GM23338 (cell line): ENCODE data around the gene EPG5. TPM values are rescaled to one million over a fixed set of nuclear protein-coding genes. Genes with fewer than 3 reads are reported as not detected.
"Not testable (repeated sequence)": the region's sequence is repeated elsewhere in the genome, so short reads cannot be mapped to it uniquely, and the experiment has no call there.

Experiments used
- ATAC-seq: fragments of 200-7000 bp; cut with Tn5 transposase; 3 replicates; pipeline ENCODE4 v1.9.1; 2020
- DNase-seq: peaks from one replicate; pipeline ENCODE4 v3.0.0-alpha.2; 2015; ENCODE audit warnings: low spot score
- H2AFZ ChIP-seq: fragments of 200-600 bp; sonication (generic); 2 replicates; pipeline ENCODE4 v1.8.0; 2016; ENCODE audit warnings: antibody characterized with exemption, mild to moderate bottlenecking, moderate library complexity
- H3F3A ChIP-seq: fragments of 200-600 bp; sonication (generic); replicated peaks from 2 replicates; pipeline ENCODE4 v1.8.0; 2017; ENCODE audit warnings: antibody characterized with exemption, mixed run types, low read depth
- H3K27ac ChIP-seq: fragments of 200-600 bp; sonication (generic); 2 replicates; pipeline ENCODE4 v1.6.1; 2016; ENCODE audit warnings: low read depth
- H3K27me3 ChIP-seq: fragments of 200-600 bp; sonication (generic); 2 replicates; pipeline ENCODE4 v1.8.0; 2016; ENCODE audit warnings: mild to moderate bottlenecking, mixed run types, moderate library complexity; ENCODE audit not compliant: insufficient read depth
- H3K36me3 ChIP-seq: fragments of 200-600 bp; sonication (generic); 2 replicates; pipeline ENCODE4 v1.8.0; 2016; ENCODE audit warnings: mild to moderate bottlenecking; ENCODE audit not compliant: insufficient read depth
- H3K4me1 ChIP-seq: fragments of 200-600 bp; sonication (generic); 2 replicates; pipeline ENCODE4 v1.8.0; 2016; ENCODE audit warnings: mild to moderate bottlenecking, moderate library complexity; ENCODE audit not compliant: insufficient read depth
- H3K4me2 ChIP-seq: fragments of 200-600 bp; sonication (generic); 2 replicates; pipeline ENCODE4 v1.7.1; 2017; ENCODE audit warnings: mixed run types
- H3K4me3 ChIP-seq: fragments of 200-600 bp; sonication (generic); 2 replicates; pipeline ENCODE4 v1.6.1; 2016; ENCODE audit warnings: mixed run types
- H3K79me2 ChIP-seq: fragments of 200-600 bp; sonication (generic); replicated peaks from 2 replicates; pipeline ENCODE4 v1.8.0; 2017; ENCODE audit warnings: mild to moderate bottlenecking; ENCODE audit not compliant: insufficient read depth
- H3K9me2 ChIP-seq: fragments of 200-600 bp; sonication (generic); 2 replicates; pipeline ENCODE4 v1.8.0; 2017; ENCODE audit not compliant: insufficient read depth
- H4K20me1 ChIP-seq: fragments of 200-600 bp; sonication (generic); replicated peaks from 2 replicates; pipeline ENCODE4 v1.8.0; 2017; ENCODE audit warnings: mild to moderate bottlenecking; ENCODE audit not compliant: insufficient read depth
- H3K27ac Mint-ChIP-seq: 2 replicates; pipeline ENCODE4 v1.8.0; 2020; ENCODE audit warnings: inconsistent platforms, mild to moderate bottlenecking, moderate library complexity, mixed read lengths
- H3K27me3 Mint-ChIP-seq: 3 replicates; pipeline ENCODE4 v1.8.0; 2022; ENCODE audit warnings: low read depth, mild to moderate bottlenecking, moderate library complexity, mixed read lengths, inconsistent platforms; ENCODE audit not compliant: insufficient read depth, poor library complexity
- H3K36me3 Mint-ChIP-seq: 3 replicates; pipeline ENCODE4 v1.8.0; 2021; ENCODE audit warnings: low read depth, mild to moderate bottlenecking, inconsistent platforms, moderate library complexity, mixed read lengths
- H3K4me1 Mint-ChIP-seq: 3 replicates; pipeline ENCODE4 v1.8.0; 2020; ENCODE audit warnings: mild to moderate bottlenecking, inconsistent platforms, mixed read lengths
- H3K4me3 Mint-ChIP-seq: 3 replicates; pipeline ENCODE4 v1.8.0; 2021; ENCODE audit warnings: moderate library complexity, mild to moderate bottlenecking, inconsistent platforms, mixed read lengths
- H3K9me3 Mint-ChIP-seq: 3 replicates; pipeline ENCODE4 v1.8.0; 2020; ENCODE audit warnings: moderate library complexity, mild to moderate bottlenecking, inconsistent platforms, mixed read lengths
- CREB1 ChIP-seq: fragments of 250-450 bp; sonication (Bioruptor Pico); IDR thresholded peaks from 2 replicates; pipeline ENCODE4 v1.5.0; 2020; ENCODE audit warnings: low read depth, mild to moderate bottlenecking, moderate library complexity
- POLR2AphosphoS5 ChIP-seq: IDR thresholded peaks from 2 replicates; pipeline ENCODE4 v1.6.1; 2016; ENCODE audit warnings: antibody characterized with exemption, low read depth
- ZNF331 ChIP-seq: fragments of 250-450 bp; sonication (Bioruptor Pico); IDR thresholded peaks from 2 replicates; pipeline ENCODE4 v1.5.0; 2020; ENCODE audit warnings: low read depth, mild to moderate bottlenecking, moderate library complexity
- polyA plus RNA-seq: library from polyadenylated mRNA; unstranded; fragments of >200 nt; fragmentation: Nextera tagmentation; extraction: Ambion mirVana; gene quantifications from 2 replicates; pipeline ENCODE4 v1.2.1, GENCODE V29; 2016
- total RNA-seq: library from RNA; depleted of rRNA; stranded (reverse); fragments of >200 nt; shearing (Covaris generic); gene quantifications from 2 replicates; pipeline ENCODE4 v1.2.3, GENCODE V29; 2014
- TF ChIP-seq, protein P1 (sequence below): IDR thresholded peaks from 2 replicates; pipeline ENCODE4 v1.6.1; 2016; ENCODE audit warnings: antibody characterized with exemption
- TF ChIP-seq, protein P2 (sequence below), 2 experiments: fragments of 200-600 bp in 1 of 2; sonication (generic) in 1 of 2; conservative IDR thresholded peaks; 2 replicates each; pipeline versions ENCODE4 v1.5.1 to v1.6.1; 2016 to 2017; ENCODE audit warnings: antibody characterized with exemption in 2 of 2, low read depth in 2 of 2, mild to moderate bottlenecking in 2 of 2, moderate library complexity in 1 of 2
- TF ChIP-seq, protein P3 (sequence below): IDR thresholded peaks from one replicate; pipeline ENCODE4 v1.6.1; 2018; ENCODE audit warnings: antibody characterized with exemption; ENCODE audit not compliant: unreplicated experiment

The EPG5 gene
- total and polyA plus RNA-seq, 2 experiments from 2014 or later: 4.1 to 29.2 TPM

DNA sequence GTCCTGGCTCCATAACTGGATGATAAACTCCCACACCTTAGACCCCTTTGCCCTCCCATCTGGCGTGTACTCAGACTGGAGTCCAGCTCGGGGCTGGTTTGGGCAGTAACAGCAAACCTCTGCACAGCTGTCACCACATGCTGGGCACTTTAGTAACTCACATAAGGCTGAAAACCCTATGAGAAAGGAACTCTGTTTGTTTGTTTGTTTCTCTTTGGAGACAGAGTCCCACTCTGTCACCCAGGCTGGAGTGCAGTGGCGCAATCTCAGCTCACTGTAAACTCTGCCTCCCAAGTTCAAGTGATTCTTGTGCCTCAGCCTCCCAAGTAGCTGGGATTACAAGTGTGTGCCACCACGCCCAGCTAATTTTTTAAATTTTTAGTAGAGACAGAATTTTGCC, 140.4 kb downstream of the EPG5 start:
- H3K4me3 ChIP-seq, ATAC-seq, H3K79me2 ChIP-seq, H3K36me3 Mint-ChIP-seq, DNase-seq, H3K4me3 Mint-ChIP-seq, H3K27ac Mint-ChIP-seq, H3K4me2 ChIP-seq, H3K36me3 ChIP-seq, H3K27me3 ChIP-seq, H3K9me3 Mint-ChIP-seq, H3K9me2 ChIP-seq, H3K4me1 ChIP-seq, H3K27ac ChIP-seq, H3F3A ChIP-seq, H4K20me1 ChIP-seq, H2AFZ ChIP-seq: not testable (repeated sequence)
- H3K27me3 Mint-ChIP-seq: peaks cover 13% of the 10 kb centered on the region
- peaks cover 19% of the 10 kb centered on the region for H3K4me1 Mint-ChIP-seq

DNA sequence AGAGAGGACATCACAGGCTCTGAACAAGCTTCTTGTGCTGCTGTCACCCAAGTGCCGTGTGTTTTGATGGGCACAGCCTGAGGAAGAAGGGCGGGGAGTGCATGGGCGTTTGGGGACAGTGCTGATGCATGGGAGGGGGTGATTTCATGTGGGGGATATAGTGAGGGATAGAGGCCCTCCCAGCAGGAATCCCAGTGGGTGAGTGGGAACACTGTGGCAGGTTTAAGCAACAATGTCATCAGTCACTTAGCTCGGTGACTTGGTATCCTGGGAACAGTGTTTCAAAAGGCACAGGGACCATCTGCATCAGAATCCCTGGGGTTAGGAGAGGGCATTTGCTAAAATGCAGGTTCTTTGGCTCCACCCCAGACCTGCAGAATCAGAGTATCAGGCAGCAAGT, 141.0 kb downstream of the EPG5 start:
- H3K4me3 ChIP-seq: no peak overlapping the region
- H3K27ac Mint-ChIP-seq: no peak overlapping the region

DNA sequence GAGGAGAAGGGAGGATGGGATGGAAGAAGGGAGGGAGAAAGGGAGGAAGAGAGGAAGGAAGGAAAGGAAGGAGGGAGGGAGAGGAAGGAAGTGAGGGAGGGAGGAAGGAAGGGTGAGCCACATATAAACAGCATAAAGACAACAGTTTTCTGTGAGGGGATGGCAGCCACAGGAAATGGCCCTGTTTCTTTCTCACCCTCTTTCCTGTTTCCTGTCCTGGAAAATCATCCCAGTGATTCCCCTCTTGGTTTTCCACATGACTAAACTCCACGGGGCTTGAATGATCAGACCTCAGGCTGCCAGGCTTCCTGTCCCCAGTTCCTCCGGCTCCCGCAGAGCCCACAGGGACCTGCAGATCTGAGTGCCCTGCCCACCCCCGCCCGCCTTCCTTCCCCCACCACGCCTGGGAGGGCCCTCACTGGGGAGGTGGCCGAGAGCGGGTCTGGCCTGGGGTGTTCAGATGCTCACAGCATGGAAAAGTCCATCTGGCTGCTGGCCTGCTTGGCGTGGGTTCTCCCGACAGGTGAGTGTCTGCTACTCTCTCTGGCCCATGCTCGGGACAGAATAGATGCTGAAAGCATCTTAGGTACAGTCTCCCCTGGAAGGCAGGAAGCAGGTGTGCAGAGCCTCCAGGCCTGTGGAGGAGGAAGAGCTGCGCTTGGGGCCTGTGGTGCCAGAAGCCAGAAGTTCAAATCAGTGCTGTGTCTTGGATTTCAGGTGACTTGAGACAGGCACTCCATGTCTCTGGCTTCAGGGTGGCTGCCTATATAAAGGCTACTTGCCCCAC, 141.7 kb downstream of the EPG5 start, which contains the start of gene SIGLEC15:
Gene SIGLEC15 (plus strand): TSS at position 418 of the 787 bp plus-strand sequence. CDS start 54 bp downstream, at position 472.
- no peaks in the 10 kb centered on the region for H3K36me3 Mint-ChIP-seq
- no peaks in the 10 kb centered on the region for H3K36me3 ChIP-seq
- H3K4me1 ChIP-seq: no peaks in the 10 kb centered on the region; the same call in 1 of the 2 replicates
- peaks cover 19% of the 10 kb centered on the region for H3K4me1 Mint-ChIP-seq
- ATAC-seq (no peak), DNase-seq (no peak)
- H3F3A ChIP-seq: no peaks in the 10 kb centered on the region
- peaks cover 15% of the 10 kb centered on the region for H3K27me3 Mint-ChIP-seq
- no peak within 1 kb of the TSS for H3K27ac Mint-ChIP-seq
- H3K4me3 Mint-ChIP-seq: no peak within 1 kb of the TSS
- H3K79me2 ChIP-seq: no peaks in the 10 kb centered on the region
- H3K4me2 ChIP-seq: no peak within 1 kb of the TSS
- H3K9me2 ChIP-seq: no peaks in the 10 kb centered on the region
- TF ChIP-seq, protein P1, sequence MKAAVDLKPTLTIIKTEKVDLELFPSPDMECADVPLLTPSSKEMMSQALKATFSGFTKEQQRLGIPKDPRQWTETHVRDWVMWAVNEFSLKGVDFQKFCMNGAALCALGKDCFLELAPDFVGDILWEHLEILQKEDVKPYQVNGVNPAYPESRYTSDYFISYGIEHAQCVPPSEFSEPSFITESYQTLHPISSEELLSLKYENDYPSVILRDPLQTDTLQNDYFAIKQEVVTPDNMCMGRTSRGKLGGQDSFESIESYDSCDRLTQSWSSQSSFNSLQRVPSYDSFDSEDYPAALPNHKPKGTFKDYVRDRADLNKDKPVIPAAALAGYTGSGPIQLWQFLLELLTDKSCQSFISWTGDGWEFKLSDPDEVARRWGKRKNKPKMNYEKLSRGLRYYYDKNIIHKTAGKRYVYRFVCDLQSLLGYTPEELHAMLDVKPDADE: no peak
- TF ChIP-seq, protein P2, sequence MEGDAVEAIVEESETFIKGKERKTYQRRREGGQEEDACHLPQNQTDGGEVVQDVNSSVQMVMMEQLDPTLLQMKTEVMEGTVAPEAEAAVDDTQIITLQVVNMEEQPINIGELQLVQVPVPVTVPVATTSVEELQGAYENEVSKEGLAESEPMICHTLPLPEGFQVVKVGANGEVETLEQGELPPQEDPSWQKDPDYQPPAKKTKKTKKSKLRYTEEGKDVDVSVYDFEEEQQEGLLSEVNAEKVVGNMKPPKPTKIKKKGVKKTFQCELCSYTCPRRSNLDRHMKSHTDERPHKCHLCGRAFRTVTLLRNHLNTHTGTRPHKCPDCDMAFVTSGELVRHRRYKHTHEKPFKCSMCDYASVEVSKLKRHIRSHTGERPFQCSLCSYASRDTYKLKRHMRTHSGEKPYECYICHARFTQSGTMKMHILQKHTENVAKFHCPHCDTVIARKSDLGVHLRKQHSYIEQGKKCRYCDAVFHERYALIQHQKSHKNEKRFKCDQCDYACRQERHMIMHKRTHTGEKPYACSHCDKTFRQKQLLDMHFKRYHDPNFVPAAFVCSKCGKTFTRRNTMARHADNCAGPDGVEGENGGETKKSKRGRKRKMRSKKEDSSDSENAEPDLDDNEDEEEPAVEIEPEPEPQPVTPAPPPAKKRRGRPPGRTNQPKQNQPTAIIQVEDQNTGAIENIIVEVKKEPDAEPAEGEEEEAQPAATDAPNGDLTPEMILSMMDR (conservative IDR thresholded peaks at IDR 0.05; ENCODE audit: low read depth in 2 of 2): no peak
- no peak for TF ChIP-seq ZNF331 (CRISPR knock-in tag)
- H3K27ac ChIP-seq: no peak within 1 kb of the TSS
- H3K27me3 ChIP-seq: no peaks in the 10 kb centered on the region
- H2AFZ ChIP-seq: no peak within 1 kb of the TSS
- no peak within 1 kb of the TSS for H3K4me3 ChIP-seq
- no peaks in the 10 kb centered on the region for H4K20me1 ChIP-seq
- no peaks in the 10 kb centered on the region for H3K9me3 Mint-ChIP-seq

More for the DNA sequence above, 141.0 kb downstream of the EPG5 start:
- TF ChIP-seq, protein P3, sequence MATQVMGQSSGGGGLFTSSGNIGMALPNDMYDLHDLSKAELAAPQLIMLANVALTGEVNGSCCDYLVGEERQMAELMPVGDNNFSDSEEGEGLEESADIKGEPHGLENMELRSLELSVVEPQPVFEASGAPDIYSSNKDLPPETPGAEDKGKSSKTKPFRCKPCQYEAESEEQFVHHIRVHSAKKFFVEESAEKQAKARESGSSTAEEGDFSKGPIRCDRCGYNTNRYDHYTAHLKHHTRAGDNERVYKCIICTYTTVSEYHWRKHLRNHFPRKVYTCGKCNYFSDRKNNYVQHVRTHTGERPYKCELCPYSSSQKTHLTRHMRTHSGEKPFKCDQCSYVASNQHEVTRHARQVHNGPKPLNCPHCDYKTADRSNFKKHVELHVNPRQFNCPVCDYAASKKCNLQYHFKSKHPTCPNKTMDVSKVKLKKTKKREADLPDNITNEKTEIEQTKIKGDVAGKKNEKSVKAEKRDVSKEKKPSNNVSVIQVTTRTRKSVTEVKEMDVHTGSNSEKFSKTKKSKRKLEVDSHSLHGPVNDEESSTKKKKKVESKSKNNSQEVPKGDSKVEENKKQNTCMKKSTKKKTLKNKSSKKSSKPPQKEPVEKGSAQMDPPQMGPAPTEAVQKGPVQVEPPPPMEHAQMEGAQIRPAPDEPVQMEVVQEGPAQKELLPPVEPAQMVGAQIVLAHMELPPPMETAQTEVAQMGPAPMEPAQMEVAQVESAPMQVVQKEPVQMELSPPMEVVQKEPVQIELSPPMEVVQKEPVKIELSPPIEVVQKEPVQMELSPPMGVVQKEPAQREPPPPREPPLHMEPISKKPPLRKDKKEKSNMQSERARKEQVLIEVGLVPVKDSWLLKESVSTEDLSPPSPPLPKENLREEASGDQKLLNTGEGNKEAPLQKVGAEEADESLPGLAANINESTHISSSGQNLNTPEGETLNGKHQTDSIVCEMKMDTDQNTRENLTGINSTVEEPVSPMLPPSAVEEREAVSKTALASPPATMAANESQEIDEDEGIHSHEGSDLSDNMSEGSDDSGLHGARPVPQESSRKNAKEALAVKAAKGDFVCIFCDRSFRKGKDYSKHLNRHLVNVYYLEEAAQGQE: no peak
- TF ChIP-seq CREB1 (CRISPR knock-in tag) (no peak), POLR2AphosphoS5 (no peak)
- no peaks in the 10 kb centered on the region for H3K36me3 Mint-ChIP-seq
- ATAC-seq (no peak), DNase-seq (no peak)
- no peak overlapping the region for H3K4me3 Mint-ChIP-seq
- Histone ChIP-seq H3K9me2 (no peaks in the 10 kb centered on the region), H3K36me3 (no peaks in the 10 kb centered on the region), H2AFZ (no peak overlapping the region), H3K27me3 (no peaks in the 10 kb centered on the region), H3K4me2 (no peak overlapping the region), H3K79me2 (no peaks in the 10 kb centered on the region), H4K20me1 (no peaks in the 10 kb centered on the region), H3F3A (no peaks in the 10 kb centered on the region), H3K4me1 (no peaks in the 10 kb centered on the region; the same call in 1 of the 2 replicates), H3K27ac (no peak overlapping the region)
- peaks cover 13% of the 10 kb centered on the region for H3K27me3 Mint-ChIP-seq
- H3K4me1 Mint-ChIP-seq: peaks cover 19% of the 10 kb centered on the region
- H3K9me3 Mint-ChIP-seq: no peaks in the 10 kb centered on the region
